Fibroblast of peridontal ligament (primary cell): ENCODE results near the gene NFIX.
"Not testable (repeated sequence)": the region's sequence is repeated elsewhere in the genome, so short reads cannot be mapped to it uniquely, and the experiment has no call there.

Experiments
- DNase-seq: peaks from one replicate; pipeline ENCODE4 v3.0.0-alpha.2; 2010; ENCODE audit errors: extremely low read depth

The NFIX gene

GRCh38 chr19:12957389-12957952 lies 37.8 kb upstream of the NFIX start:
- DNase-seq, result not testable (repeated sequence)

- no peak for DNase-seq
These were observed 35.8 kb upstream of the NFIX start for GRCh38 chr19:12959481-12959880.

GRCh38 chr19:12965017-12965811 lies 30.1 kb upstream of the NFIX start:
- DNase-seq, result peak; percentile 58

- no peak for DNase-seq
These were observed 29.5 kb upstream of the NFIX start for GRCh38 chr19:12965812-12966135.

GRCh38 chr19:12967907-12968306 lies 27.4 kb upstream of the NFIX start:
- DNase-seq, result no peak

- no peak for DNase-seq
These were observed 25.8 kb upstream of the NFIX start, which contains the start of gene DAND5 for GRCh38 chr19:12969292-12969988. Gene DAND5, plus strand, starts transcription at chr19:12969576. Its CDS starts 85 bp downstream, at chr19:12969661.

- no peak for DNase-seq
These were observed 25.0 kb upstream of the NFIX start for GRCh38 chr19:12970070-12970820.

GRCh38 chr19:12973236-12973635 lies 22.0 kb upstream of the NFIX start:
- DNase-seq, result no peak

GRCh38 chr19:12974301-12975220 lies 20.7 kb upstream of the NFIX start:
- no peak for DNase-seq

GRCh38 chr19:12975221-12975741 lies 20.0 kb upstream of the NFIX start:
- DNase-seq, result no peak

- DNase-seq, result not testable (repeated sequence)
These were observed 19.2 kb upstream of the NFIX start for GRCh38 chr19:12976109-12976508.

- DNase-seq, result no peak
These were observed 15.3 kb upstream of the NFIX start for GRCh38 chr19:12979974-12980373.

GRCh38 chr19:12982648-12983047 lies 12.6 kb upstream of the NFIX start:
- no peak for DNase-seq

GRCh38 chr19:12983091-12983490 lies 12.2 kb upstream of the NFIX start:
- DNase-seq, result no peak

- peak; percentile 68 for DNase-seq
These were observed 11.6 kb upstream of the NFIX start for GRCh38 chr19:12983542-12984142.

GRCh38 chr19:12984143-12984627 lies 11.1 kb upstream of the NFIX start:
- DNase-seq, result peak; percentile 32

- DNase-seq, result no peak
These were observed 10.6 kb upstream of the NFIX start for GRCh38 chr19:12984683-12985048.

GRCh38 chr19:12985049-12985776 lies 10.1 kb upstream of the NFIX start:
- DNase-seq, result no peak

- DNase-seq, result no peak
These were observed 8.5 kb upstream of the NFIX start for GRCh38 chr19:12986726-12987125.

- DNase-seq, result no peak
These were observed 8.1 kb upstream of the NFIX start for GRCh38 chr19:12987190-12987589.
